Psoas muscle (tissue), 8 donors: ENCODE results near the gene NR4A3. TPM values are rescaled to one million over a fixed set of nuclear protein-coding genes. Genes with fewer than 3 reads are reported as not detected.

Experiments
- ATAC-seq, 4 donors: fragments of 200-7000 bp; cut with Tn5 transposase; one replicate each; pipeline ENCODE4 v1.9.1; 2020; ENCODE audit warnings: moderate library complexity in 3 of 4, mild to moderate bottlenecking in 2 of 4
- DNase-seq, 2 donors: peaks; one replicate each; pipeline ENCODE4 v3.0.0-alpha.2; 2020
- H3K27ac ChIP-seq: fragments of 200-600 bp; one replicate; pipeline ENCODE4 v1.8.0; 2022
- H3K27me3 ChIP-seq, 3 donors: fragments of 200-600 bp in 1 of 3; one replicate each; pipeline versions ENCODE4 v1.6.1 to v1.8.0; 2013 to 2022; ENCODE audit warnings: low read length in 2 of 3, mild to moderate bottlenecking in 2 of 3, moderate library complexity in 1 of 3; ENCODE audit not compliant: insufficient read depth in 3 of 3
- H3K36me3 ChIP-seq, 2 donors: fragments of 200-600 bp in 1 of 2; one replicate each; pipeline versions ENCODE4 v1.6.1 to v1.8.0; 2013 to 2022; ENCODE audit warnings: low read depth in 1 of 2, mild to moderate bottlenecking in 1 of 2, moderate library complexity in 1 of 2; ENCODE audit not compliant: insufficient read depth in 1 of 2
- H3K4me1 ChIP-seq: fragments of 200-600 bp; one replicate; pipeline ENCODE4 v1.8.0; 2022
- H3K4me3 ChIP-seq: fragments of 200-600 bp; one replicate; pipeline ENCODE4 v1.8.0; 2022; ENCODE audit warnings: mild to moderate bottlenecking
- H3K9me3 ChIP-seq: fragments of 200-600 bp; one replicate; pipeline ENCODE4 v1.8.0; 2022
- WGBS, 3 donors: extraction: QIAGEN DNeasy Blood & Tissue Kit; methylation state at CpG; one replicate each; pipeline versions ENCODE4 v1.1.6 to v1.1.7; 2013; 5-methylcytosine and 5-hydroxymethylcytosine counted together
- intact Hi-C, 2 donors: fragments of 100-400 bp; cut with DNase I; formaldehyde crosslinking; loops; one replicate each; pipeline versions ENCODE4 v1.11.0 to v1.14.2; 2022
- polyA plus RNA-seq, 3 donors: library from polyadenylated mRNA; stranded (reverse); fragments of 200-250 nt; gene quantifications; one replicate each; pipeline ENCODE4 v1.2.3, GENCODE V29; 2013
- total RNA-seq, 4 donors: library from RNA; stranded (reverse); fragmentation: NEBNext Ultra II Directional in 2 of 4; extraction: Animal tissue kit (Norgen Biotek cat#: 25700) in 2 of 4; gene quantifications; one replicate each; pipeline versions ENCODE4 v1.2.1 to v1.2.4, GENCODE V29; 2021 to 2023
- TF ChIP-seq, protein P1 (sequence below): fragments of 200-600 bp; IDR thresholded peaks from one replicate; pipeline ENCODE4 v1.8.0; 2022; ENCODE audit warnings: antibody characterized with exemption
- donor health status: healthy with polysubstance abuse.
- donor health status: DM: no; HTN: no; CAD: no; lungs with moderate emphysema.
- donor health status: Bipolar disorder and iron deficiency.
- donor health status: healthy.
- donor health status: DM: yes; HTN: yes; CAD: no.
- donor health status: DM: no; HTN: no; CAD: no.
- donor health status: DM: no; HTN: no; CAD: no.
- donor health status: DM: yes; HTN: yes; CAD: no.

Gene NR4A3
- total and polyA plus RNA-seq, 7 donors: 1.5 to 40.8 (median 9.3) TPM

DNA sequence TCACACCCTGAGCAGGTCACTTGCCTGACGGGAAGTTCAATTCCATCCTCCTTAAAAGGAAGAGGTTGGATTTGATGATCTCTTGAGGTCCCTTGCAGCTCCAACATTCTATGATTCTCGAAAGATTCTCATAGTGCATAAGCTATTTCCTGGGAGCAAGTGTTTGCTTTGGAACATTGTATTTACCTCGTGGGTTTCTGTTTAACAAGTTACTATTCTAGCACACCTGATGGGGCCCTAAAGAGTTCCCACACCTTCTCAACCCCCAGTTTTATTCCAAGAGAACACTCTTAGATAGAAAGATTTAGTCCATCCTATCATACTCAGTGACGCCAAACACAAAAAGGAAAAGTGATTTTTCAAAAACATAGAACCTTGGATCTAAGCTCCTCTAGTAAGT is 23.4 kb downstream of the NR4A3 start:
- WGBS, 3 donors: 85 to 92% (median 88%) methylated on average over 4 of the region's 4 CpGs
- intact Hi-C loops: no loop called here
- TF ChIP-seq, protein P1, sequence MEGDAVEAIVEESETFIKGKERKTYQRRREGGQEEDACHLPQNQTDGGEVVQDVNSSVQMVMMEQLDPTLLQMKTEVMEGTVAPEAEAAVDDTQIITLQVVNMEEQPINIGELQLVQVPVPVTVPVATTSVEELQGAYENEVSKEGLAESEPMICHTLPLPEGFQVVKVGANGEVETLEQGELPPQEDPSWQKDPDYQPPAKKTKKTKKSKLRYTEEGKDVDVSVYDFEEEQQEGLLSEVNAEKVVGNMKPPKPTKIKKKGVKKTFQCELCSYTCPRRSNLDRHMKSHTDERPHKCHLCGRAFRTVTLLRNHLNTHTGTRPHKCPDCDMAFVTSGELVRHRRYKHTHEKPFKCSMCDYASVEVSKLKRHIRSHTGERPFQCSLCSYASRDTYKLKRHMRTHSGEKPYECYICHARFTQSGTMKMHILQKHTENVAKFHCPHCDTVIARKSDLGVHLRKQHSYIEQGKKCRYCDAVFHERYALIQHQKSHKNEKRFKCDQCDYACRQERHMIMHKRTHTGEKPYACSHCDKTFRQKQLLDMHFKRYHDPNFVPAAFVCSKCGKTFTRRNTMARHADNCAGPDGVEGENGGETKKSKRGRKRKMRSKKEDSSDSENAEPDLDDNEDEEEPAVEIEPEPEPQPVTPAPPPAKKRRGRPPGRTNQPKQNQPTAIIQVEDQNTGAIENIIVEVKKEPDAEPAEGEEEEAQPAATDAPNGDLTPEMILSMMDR: no peak
- Histone ChIP-seq H3K27ac (no peak overlapping the region), H3K4me3 (no peak overlapping the region), H3K27me3 (no peaks in the 10 kb centered on the region), H3K9me3 (no peaks in the 10 kb centered on the region), H3K4me1 (no peaks in the 10 kb centered on the region), H3K36me3 (peaks cover 12 to 44% of the 10 kb centered on the region in 2 donors)
- DNase-seq (no peak), ATAC-seq (no peak)

DNA sequence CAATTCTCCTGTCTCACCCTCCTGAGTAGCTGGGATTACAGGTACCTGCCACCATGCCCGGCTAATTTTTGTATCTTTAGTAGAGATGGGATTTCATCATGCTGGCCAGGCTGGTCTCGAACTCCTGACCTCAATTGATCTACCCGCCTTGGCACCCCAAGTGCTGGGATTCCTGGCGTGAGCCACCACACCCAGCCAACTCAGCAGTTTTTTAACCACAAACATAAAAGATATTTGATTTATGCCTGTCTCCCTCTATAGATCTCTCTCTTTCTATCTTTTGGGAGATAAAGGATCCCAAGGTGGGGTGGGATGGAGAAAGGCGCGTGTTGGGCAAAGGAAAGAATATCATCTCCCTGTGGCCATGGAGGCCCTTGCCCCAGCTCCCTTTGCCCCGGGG is 26.8 kb downstream of the NR4A3 start:
- TF ChIP-seq, protein P1: no peak
- intact Hi-C loops: no loop called here
- 93 to 96% (median 96%) methylated on average over 7 of the region's 7 CpGs for WGBS, 3 donors

DNA sequence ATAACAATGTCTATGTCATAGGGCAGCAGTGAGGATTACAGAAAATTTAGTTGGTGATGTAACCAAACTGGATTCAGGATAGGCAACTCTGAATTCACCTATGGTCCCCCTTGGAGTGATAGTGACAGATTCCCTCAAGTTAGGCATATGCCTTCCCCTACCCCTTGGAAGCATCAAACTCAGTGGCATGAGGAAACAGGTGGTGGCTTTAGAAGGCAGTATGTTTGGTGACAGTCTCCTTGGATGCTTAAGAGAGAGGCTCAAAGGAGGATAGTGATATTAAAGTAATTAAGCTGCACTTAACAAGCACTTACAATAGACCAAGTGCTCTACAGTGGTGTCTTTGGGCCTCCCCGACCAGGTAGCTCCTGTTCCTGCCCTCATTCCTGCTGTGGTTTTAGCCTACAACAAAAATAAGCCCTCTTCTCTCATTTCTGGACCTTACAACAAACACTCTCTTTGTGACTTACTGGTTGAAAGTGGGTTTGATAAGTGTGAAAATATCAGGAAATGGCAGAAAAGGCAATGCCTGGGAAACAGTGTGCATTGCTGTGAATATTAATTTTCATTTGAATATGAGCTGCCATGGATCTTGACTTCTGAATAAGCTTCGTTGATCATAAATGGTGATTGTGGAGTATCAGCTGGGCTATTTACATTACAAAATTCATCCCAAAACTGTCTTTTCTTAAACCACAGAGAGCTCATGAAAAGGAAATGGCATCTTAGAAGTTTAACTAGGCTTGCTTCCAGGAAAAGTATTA is 29.2 kb downstream of the NR4A3 start:
- 64 to 72% (median 67%) methylated on average over 2 of the region's 2 CpGs for WGBS, 3 donors
- peak in 1 of 4 donors; percentile 6 for ATAC-seq
- DNase-seq: no peak
- H3K4me1 ChIP-seq: no peaks in the 10 kb centered on the region
- intact Hi-C loops: no loop called here
- TF ChIP-seq, protein P1: no peak
- peaks cover 12 to 44% of the 10 kb centered on the region in 2 donors for H3K36me3 ChIP-seq
- no peak overlapping the region for H3K4me3 ChIP-seq
- no peaks in the 10 kb centered on the region for H3K9me3 ChIP-seq
- no peak overlapping the region for H3K27ac ChIP-seq
- no peaks in the 10 kb centered on the region for H3K27me3 ChIP-seq

More for the DNA sequence above, 26.8 kb downstream of the NR4A3 start:
- no peak overlapping the region for H3K4me3 ChIP-seq
- DNase-seq (no peak), ATAC-seq (no peak)
- H3K27ac ChIP-seq: no peak overlapping the region
- H3K4me1 ChIP-seq: no peaks in the 10 kb centered on the region
- H3K9me3 ChIP-seq: no peaks in the 10 kb centered on the region
- H3K36me3 ChIP-seq: peaks cover 12 to 53% of the 10 kb centered on the region in 2 donors
- no peaks in the 10 kb centered on the region for H3K27me3 ChIP-seq

DNA sequence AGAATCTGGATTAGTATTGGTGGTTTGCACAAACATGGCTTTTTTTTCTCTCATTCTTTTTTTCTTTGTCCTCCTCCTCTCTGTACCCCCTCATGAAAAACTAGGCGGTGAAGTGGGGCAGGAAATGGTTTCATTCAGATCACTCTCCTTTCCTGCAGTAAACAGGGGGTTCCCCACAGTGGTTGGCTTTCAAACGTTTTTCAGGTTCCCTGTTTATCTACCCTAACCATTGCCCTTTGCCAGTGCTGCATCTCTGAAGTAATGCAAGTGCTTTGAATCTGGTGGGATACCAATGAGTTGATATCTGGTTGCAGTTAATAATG is 29.8 kb downstream of the NR4A3 start:
- Histone ChIP-seq H3K27me3 (no peaks in the 10 kb centered on the region), H3K9me3 (no peaks in the 10 kb centered on the region), H3K4me3 (no peak overlapping the region), H3K36me3 (peaks cover 12 to 39% of the 10 kb centered on the region in 2 donors), H3K27ac (no peak overlapping the region), H3K4me1 (no peaks in the 10 kb centered on the region)
- TF ChIP-seq, protein P1: no peak
- DNase-seq (no peak), ATAC-seq (no peak)
- intact Hi-C loops: no loop called here
- 36 to 49% (median 38%) methylated on average over 2 of the region's 2 CpGs for WGBS, 3 donors

DNA sequence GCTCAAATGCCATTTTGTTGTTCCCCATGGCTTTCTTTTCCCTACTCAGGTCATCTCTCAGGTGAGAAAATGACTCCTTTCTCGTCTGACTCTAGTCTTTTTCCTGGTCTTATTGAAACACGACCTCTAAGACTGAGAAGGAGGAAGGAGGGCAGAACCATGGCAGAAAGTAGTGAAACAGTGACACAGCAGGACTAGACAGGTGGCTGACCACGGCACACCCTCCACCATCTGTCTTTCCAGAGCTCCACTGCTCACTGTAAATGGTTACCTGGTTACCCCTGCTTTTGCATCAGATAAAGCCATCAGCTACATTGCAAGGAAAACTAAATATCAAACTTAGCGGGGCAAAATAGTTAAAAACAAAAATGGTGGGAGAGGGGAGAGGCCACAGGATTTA is 30.9 kb downstream of the NR4A3 start:
- no peak for DNase-seq
- TF ChIP-seq, protein P1: no peak
- no peaks in the 10 kb centered on the region for H3K4me1 ChIP-seq
- H3K27me3 ChIP-seq: no peaks in the 10 kb centered on the region
- 78 to 86% (median 85%) methylated on average over 4 of the region's 4 CpGs for WGBS, 3 donors
- intact Hi-C loops: no loop called here
- ATAC-seq: no peak
- peaks cover 12 to 30% of the 10 kb centered on the region in 2 donors for H3K36me3 ChIP-seq
- H3K4me3 ChIP-seq: no peak overlapping the region
- H3K27ac ChIP-seq: no peak overlapping the region
- no peaks in the 10 kb centered on the region for H3K9me3 ChIP-seq
